HFF-Myc (cell line): Measurements from ENCODE around the gene CAPN14.
"Not testable (repeated sequence)": the region's sequence is repeated elsewhere in the genome, so short reads cannot be mapped to it uniquely, and the experiment has no call there.

Source experiments
- DNase-seq: peaks from one replicate; pipeline ENCODE4 v3.0.0-alpha.2; 2011; ENCODE audit warnings: low read depth; ENCODE audit errors: extremely low read depth
- H3K4me3 ChIP-seq: replicated peaks from 2 replicates; pipeline ENCODE4 v1.5.1; 2011; ENCODE audit warnings: low read depth, mild to moderate bottlenecking, control low read depth, low read length
- TF ChIP-seq, protein P1 (sequence below): IDR thresholded peaks from 2 replicates; pipeline ENCODE4 v1.5.1; 2012; ENCODE audit warnings: mild to moderate bottlenecking, low read depth, low read length, control low read depth; ENCODE audit errors: missing control alignments

The CAPN14 gene

DNA sequence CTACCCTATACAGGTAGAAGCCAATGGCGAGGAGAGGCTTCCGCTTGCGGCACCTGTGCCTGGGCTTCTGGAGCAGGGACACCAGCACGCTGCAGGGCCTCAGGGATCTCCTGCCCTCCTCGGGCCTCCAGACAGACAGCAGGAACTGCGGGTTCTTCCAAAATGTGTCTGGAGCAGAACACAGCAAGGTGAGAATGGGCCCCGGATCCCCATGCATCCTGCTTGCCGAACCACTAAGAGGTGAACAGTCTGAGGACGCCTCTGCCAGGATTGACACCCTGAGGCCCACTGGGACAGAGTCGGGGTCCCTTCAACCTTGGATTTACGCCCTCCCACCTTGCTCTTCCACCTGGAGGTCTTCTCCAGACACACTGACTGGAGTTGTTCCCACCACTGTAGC lies 25.4 kb downstream of the CAPN14 start:
- no peak overlapping the region for H3K4me3 ChIP-seq
- DNase-seq: no peak
- TF ChIP-seq, protein P1, sequence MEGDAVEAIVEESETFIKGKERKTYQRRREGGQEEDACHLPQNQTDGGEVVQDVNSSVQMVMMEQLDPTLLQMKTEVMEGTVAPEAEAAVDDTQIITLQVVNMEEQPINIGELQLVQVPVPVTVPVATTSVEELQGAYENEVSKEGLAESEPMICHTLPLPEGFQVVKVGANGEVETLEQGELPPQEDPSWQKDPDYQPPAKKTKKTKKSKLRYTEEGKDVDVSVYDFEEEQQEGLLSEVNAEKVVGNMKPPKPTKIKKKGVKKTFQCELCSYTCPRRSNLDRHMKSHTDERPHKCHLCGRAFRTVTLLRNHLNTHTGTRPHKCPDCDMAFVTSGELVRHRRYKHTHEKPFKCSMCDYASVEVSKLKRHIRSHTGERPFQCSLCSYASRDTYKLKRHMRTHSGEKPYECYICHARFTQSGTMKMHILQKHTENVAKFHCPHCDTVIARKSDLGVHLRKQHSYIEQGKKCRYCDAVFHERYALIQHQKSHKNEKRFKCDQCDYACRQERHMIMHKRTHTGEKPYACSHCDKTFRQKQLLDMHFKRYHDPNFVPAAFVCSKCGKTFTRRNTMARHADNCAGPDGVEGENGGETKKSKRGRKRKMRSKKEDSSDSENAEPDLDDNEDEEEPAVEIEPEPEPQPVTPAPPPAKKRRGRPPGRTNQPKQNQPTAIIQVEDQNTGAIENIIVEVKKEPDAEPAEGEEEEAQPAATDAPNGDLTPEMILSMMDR: no peak

DNA sequence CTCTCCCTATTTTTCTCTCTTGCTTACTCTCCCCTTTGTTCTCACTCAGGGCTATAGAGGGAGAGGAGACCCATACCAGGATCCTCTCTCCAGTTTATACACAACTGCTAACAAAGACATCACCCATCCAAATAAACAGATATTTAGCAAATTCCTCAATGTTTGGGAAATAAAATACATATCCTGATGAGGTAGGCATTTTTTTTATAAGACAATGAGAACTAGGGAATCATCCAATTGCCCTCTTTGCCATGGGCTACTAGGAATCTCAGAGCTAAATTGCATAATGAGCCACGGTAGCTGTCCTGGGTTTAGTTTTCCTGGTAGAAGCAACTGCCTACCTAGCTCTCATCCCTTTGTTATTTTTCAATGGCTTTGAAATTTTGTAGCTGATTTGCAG lies 27.1 kb downstream of the CAPN14 start:
- no peak overlapping the region for H3K4me3 ChIP-seq
- TF ChIP-seq, protein P1: no peak
- DNase-seq: no peak

DNA sequence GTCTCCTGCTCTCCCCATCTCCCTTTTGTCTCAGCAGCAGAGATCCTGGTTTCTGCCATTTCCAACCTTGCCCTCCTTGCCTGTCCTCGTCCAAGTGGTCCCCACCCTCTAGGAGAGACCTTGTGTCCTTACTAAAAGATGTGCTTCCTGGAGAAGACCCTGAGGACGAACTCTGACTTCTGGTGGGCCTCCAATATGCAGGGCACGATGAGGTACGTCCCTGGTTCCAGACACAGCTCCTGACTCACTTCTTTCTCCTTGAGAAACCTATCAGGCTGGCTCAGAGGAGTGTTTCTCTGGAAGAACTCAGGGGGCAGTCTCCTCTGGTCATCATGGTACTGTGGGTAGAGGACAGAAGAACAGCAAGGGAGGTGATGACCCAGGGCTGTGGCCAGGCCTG lies 28.2 kb downstream of the CAPN14 start:
- H3K4me3 ChIP-seq: no peak overlapping the region

DNA sequence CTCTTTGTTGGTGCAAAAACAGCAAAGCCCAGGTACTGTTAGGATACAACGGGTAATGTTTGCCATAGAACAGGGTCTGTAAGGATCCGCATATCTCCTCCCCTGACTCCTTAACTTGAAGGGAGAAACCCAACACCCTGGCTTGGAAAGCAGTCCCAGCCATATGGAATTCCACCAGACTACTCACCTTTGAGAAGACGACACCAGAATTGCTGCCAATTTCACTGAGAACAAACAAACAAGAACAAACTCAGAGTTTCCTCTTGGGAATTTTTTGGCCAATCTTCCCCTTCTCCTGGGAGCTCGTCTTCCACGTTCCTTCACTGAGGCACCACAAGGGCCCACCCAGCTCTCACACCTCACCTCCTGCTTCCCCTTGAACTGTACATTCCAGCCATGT lies 29.2 kb downstream of the CAPN14 start:
- TF ChIP-seq, protein P1: no peak
- DNase-seq: no peak
- H3K4me3 ChIP-seq: no peak overlapping the region

More for the DNA sequence above, 28.2 kb downstream of the CAPN14 start:
- no peak for DNase-seq
- TF ChIP-seq, protein P1: no peak

DNA sequence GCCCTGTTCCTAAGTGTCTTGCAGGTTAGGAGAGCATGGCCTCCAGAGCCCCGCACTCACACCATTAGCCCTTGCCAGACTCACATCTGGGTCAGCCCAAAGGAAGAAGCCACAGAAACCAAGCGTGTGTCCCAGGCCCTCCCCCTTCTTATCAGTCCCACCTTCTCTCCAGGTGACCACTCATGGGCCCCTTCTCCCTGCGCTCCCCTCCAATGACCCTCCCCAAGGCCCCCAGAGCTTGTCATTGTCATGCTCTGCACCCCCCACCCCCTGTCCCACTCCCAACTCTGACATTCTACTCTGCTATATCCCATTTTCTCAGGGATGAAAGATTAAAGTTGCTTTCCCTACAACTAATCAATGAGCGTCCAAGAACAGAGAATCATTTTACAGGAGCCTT lies 30.1 kb downstream of the CAPN14 start:
- TF ChIP-seq, protein P1: no peak
- DNase-seq: no peak
- no peak overlapping the region for H3K4me3 ChIP-seq

DNA sequence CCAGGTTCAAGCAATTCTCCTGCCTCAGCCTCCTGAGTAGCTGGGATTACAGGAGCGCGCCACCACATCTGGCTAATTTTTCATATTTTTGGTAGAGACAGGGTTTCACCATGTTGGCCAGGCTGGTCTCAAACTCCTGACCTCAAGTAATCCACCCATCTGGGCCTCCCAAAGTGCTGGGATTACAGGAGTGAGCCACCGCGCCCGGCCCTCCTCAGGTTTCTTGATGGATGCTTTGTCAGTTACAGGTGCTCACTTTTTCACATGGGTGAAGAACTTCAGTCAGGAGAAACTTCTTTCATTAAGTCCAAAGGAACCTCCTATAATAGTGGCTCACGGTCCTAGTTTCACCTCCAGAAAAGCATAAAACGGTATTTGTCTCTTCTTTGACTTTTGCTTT lies 33.3 kb downstream of the CAPN14 start:
- not testable (repeated sequence) for DNase-seq, H3K4me3 ChIP-seq

DNA sequence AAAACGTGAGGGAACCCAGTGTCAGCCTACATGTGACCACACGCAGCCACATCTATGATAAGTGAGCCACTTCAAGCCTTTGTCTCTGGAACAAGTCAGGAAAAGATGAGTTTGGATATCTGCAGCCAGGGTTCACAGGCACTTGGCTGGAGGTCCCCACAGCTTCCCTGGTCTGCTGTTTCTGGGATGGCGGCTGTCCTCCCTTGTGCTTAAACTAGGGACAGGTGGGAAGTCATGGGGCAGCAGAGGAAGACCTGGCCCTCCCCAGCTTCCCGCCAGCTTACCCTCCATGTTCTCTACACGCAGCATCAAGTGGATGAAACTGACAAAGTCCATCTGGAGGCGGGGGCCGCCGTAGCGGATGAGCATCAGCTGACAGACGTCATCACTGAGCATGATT lies 40.6 kb downstream of the CAPN14 start:
- DNase-seq: no peak
- TF ChIP-seq, protein P1: no peak
- no peak overlapping the region for H3K4me3 ChIP-seq
